H1 (cell line): ENCODE results near the gene SLC13A1. TPM values are rescaled to one million over a fixed set of nuclear protein-coding genes. Genes with fewer than 3 reads are reported as not detected.

ENCODE experiments used
- CTCF ChIA-PET: fragments of 300-600 bp; sonication (Branson Sonifier 250); formaldehyde crosslinking; loops from one replicate; lab custom pipeline; 2021; ENCODE audit not compliant: partially characterized antibody; lab: Charles Lee
- POLR2A ChIA-PET: fragments of 300-600 bp; sonication (Branson Sonifier 250); formaldehyde crosslinking; loops from one replicate; lab custom pipeline; 2021; ENCODE audit warnings: inconsistent platforms; ENCODE audit not compliant: partially characterized antibody; lab: Charles Lee
- DNase-seq, 2 experiments: peaks; one replicate each; pipeline versions ENCODE4 v3.0.0 to v3.0.0-alpha.2; 2010 to 2022; ENCODE audit warnings: low spot score in 2 of 2, low read depth in 1 of 2, mixed read lengths in 1 of 2
- FAIRE-seq: peaks from 2 replicates; lab custom pipeline; 2011; peaks lifted over from hg19 to GRCh38; lab: Jason Lieb, UNC
- H2AFZ ChIP-seq: 2 replicates; pipeline ENCODE4 v1.8.1; 2012; ENCODE audit warnings: low read length, inconsistent platforms
- H2AK5ac ChIP-seq: 2 replicates; pipeline ENCODE4 v1.6.1; 2013; ENCODE audit warnings: low read depth, low read length
- H2BK120ac ChIP-seq: replicated peaks from 2 replicates; pipeline ENCODE3; 2013; ENCODE audit warnings: low read depth, low read length, inconsistent platforms
- H2BK12ac ChIP-seq: 2 replicates; pipeline ENCODE4 v1.6.1; 2013; ENCODE audit warnings: low read depth, low read length
- H2BK15ac ChIP-seq: 2 replicates; pipeline ENCODE4 v1.6.1; 2013; ENCODE audit warnings: low read length
- H2BK20ac ChIP-seq: 2 replicates; pipeline ENCODE4 v1.6.1; 2013; ENCODE audit warnings: low read length
- H2BK5ac ChIP-seq: 2 replicates; pipeline ENCODE4 v1.6.1; 2013; ENCODE audit warnings: low read depth, low read length
- H3K14ac ChIP-seq: 2 replicates; pipeline ENCODE4 v1.6.1; 2013; ENCODE audit warnings: inconsistent platforms; ENCODE audit not compliant: insufficient read length
- H3K18ac ChIP-seq: 2 replicates; pipeline ENCODE4 v1.6.1; 2013; ENCODE audit warnings: low read length; ENCODE audit errors: extremely low read depth
- H3K23ac ChIP-seq: 2 replicates; pipeline ENCODE4 v1.6.1; 2013; ENCODE audit warnings: inconsistent platforms; ENCODE audit not compliant: insufficient read length
- H3K23me2 ChIP-seq: 2 replicates; pipeline ENCODE4 v1.6.1; 2013; ENCODE audit warnings: low read depth, low read length
- H3K27ac ChIP-seq: 2 replicates; pipeline ENCODE4 v1.6.1; 2011; ENCODE audit warnings: low read depth, low read length, inconsistent platforms
- H3K27me3 ChIP-seq, 4 experiments: replicated peaks in 1 of 4; 1 replicate in 1 of 4; 2 replicates in 3 of 4; pipeline versions ENCODE4 v1.6.1 to v1.8.1; 2011 to 2013; ENCODE audit warnings: low read length in 3 of 4, mild to moderate bottlenecking in 3 of 4, inconsistent platforms in 2 of 4, mixed read lengths in 2 of 4, moderate library complexity in 1 of 4; ENCODE audit not compliant: control insufficient read depth in 3 of 4, insufficient read depth in 3 of 4; ENCODE audit errors: extremely low read depth in 1 of 4
- H3K36me3 ChIP-seq, 4 experiments: 2 replicates each; pipeline versions ENCODE4 v1.6.1 to v1.8.1; 2011 to 2013; ENCODE audit warnings: mild to moderate bottlenecking in 4 of 4, low read length in 3 of 4, moderate library complexity in 2 of 4, control low read depth in 1 of 4, inconsistent platforms in 1 of 4; ENCODE audit not compliant: insufficient read depth in 4 of 4, control insufficient read depth in 2 of 4
- H3K4ac ChIP-seq: replicated peaks from 2 replicates; pipeline ENCODE3; 2013; ENCODE audit warnings: low read length, low read depth, mixed read lengths, inconsistent platforms; ENCODE audit not compliant: insufficient read length
- H3K4me1 ChIP-seq, 4 experiments: replicated peaks in 1 of 4; 1 replicate in 1 of 4; 2 replicates in 3 of 4; pipeline versions ENCODE4 v1.6.1 to v1.8.1; 2011 to 2013; ENCODE audit warnings: low read length in 3 of 4, inconsistent platforms in 2 of 4, mixed read lengths in 1 of 4; ENCODE audit not compliant: insufficient read depth in 4 of 4, control insufficient read depth in 3 of 4
- H3K4me2 ChIP-seq, 2 experiments: 2 replicates each; pipeline versions ENCODE4 v1.6.1 to v1.8.1; 2011 to 2013; ENCODE audit warnings: low read depth in 2 of 2, low read length in 2 of 2, control low read depth in 1 of 2, inconsistent platforms in 1 of 2, mild to moderate bottlenecking in 1 of 2; ENCODE audit not compliant: insufficient read depth in 1 of 2
- H3K4me3 ChIP-seq, 4 experiments: fragments of 200-600, 300-600 bp in 1 of 4; sonication (generic), shearing (Covaris generic), sonication (Bioruptor Twin) in 1 of 4; 2 replicates each; pipeline versions ENCODE4 v1.5.1 to v1.8.1; 2011 to 2016; ENCODE audit warnings: low read length in 4 of 4, low read depth in 3 of 4, control low read depth in 2 of 4, inconsistent platforms in 2 of 4, mild to moderate bottlenecking in 2 of 4, mixed read lengths in 1 of 4, moderate library complexity in 1 of 4; ENCODE audit not compliant: insufficient read depth in 2 of 4; ENCODE audit errors: extremely low read depth in 1 of 4
- H3K56ac ChIP-seq: replicated peaks from 2 replicates; pipeline ENCODE3; 2013; ENCODE audit warnings: low read depth, mild to moderate bottlenecking, mixed read lengths, low read length, inconsistent platforms; ENCODE audit not compliant: insufficient read length
- H3K79me1 ChIP-seq: 2 replicates; pipeline ENCODE4 v1.6.1; 2013; ENCODE audit warnings: low read depth, low read length, control low read depth
- H3K79me2 ChIP-seq, 2 experiments: 2 replicates each; pipeline versions ENCODE4 v1.6.1 to v1.8.1; 2012 to 2013; ENCODE audit warnings: low read length in 2 of 2, mild to moderate bottlenecking in 2 of 2, inconsistent platforms in 1 of 2; ENCODE audit not compliant: insufficient read depth in 2 of 2, control insufficient read depth in 1 of 2
- H3K9ac ChIP-seq, 4 experiments: replicated peaks in 1 of 4; 1 replicate in 1 of 4; 2 replicates in 3 of 4; pipeline versions ENCODE4 v1.6.1 to v1.8.1; 2011 to 2013; ENCODE audit warnings: low read depth in 3 of 4, low read length in 3 of 4, control low read depth in 2 of 4, mild to moderate bottlenecking in 2 of 4, moderate library complexity in 2 of 4, inconsistent platforms in 1 of 4; ENCODE audit errors: extremely low read depth in 1 of 4
- H3K9me3 ChIP-seq, 2 experiments: 2 replicates each; pipeline versions ENCODE4 v1.6.1 to v1.8.1; 2012 to 2013; ENCODE audit warnings: mild to moderate bottlenecking in 2 of 2, moderate library complexity in 2 of 2, control low read depth in 1 of 2, inconsistent platforms in 1 of 2, low read depth in 1 of 2, low read length in 1 of 2, mixed read lengths in 1 of 2; ENCODE audit not compliant: insufficient read depth in 2 of 2
- H4K20me1 ChIP-seq, 2 experiments: replicated peaks in 1 of 2; 2 replicates each; pipeline versions ENCODE3 to v1.8.1; 2011 to 2013; ENCODE audit warnings: inconsistent platforms in 2 of 2, low read length in 2 of 2, mild to moderate bottlenecking in 1 of 2; ENCODE audit not compliant: insufficient read depth in 2 of 2, control insufficient read depth in 1 of 2
- H4K5ac ChIP-seq: 2 replicates; pipeline ENCODE4 v1.6.1; 2013; ENCODE audit warnings: low read length, low read depth, mixed read lengths, inconsistent platforms; ENCODE audit not compliant: insufficient read length
- H4K8ac ChIP-seq: 2 replicates; pipeline ENCODE4 v1.8.0; 2013; ENCODE audit warnings: mild to moderate bottlenecking, moderate library complexity, low read length, inconsistent platforms; ENCODE audit not compliant: insufficient read depth; ENCODE audit errors: extremely low read depth
- H4K91ac ChIP-seq: replicated peaks from 2 replicates; pipeline ENCODE3; 2013; ENCODE audit warnings: low read length, mixed read lengths, inconsistent platforms; ENCODE audit not compliant: insufficient read length
- ASH2L ChIP-seq: fragments of 200-600, 300-600 bp; sonication (generic); IDR thresholded peaks from one replicate; pipeline ENCODE4 v1.7.1; 2017; ENCODE audit warnings: low read length
- CBX5 ChIP-seq: fragments of 300-800, 300-1000 bp; sonication (generic); IDR thresholded peaks from 2 replicates; pipeline ENCODE4 v1.7.1; 2016; ENCODE audit warnings: antibody characterized with exemption, low read length, low read depth
- CHD1 ChIP-seq: IDR thresholded peaks from 2 replicates; pipeline ENCODE4 v1.6.1; 2012; ENCODE audit warnings: low read depth, low read length, improper control_type of control experiment
- CREB1 ChIP-seq: IDR thresholded peaks from 2 replicates; pipeline ENCODE4 v1.6.1; 2012; ENCODE audit warnings: inconsistent platforms
- E2F6 ChIP-seq: IDR thresholded peaks from 2 replicates; pipeline ENCODE4 v1.6.1; 2012; ENCODE audit warnings: inconsistent platforms
- HDAC6 ChIP-seq: IDR thresholded peaks from one replicate; pipeline ENCODE4 v1.7.1; 2012; ENCODE audit warnings: low read depth, mild to moderate bottlenecking, inconsistent platforms, low read length, moderate library complexity
- JUN ChIP-seq: IDR thresholded peaks from 2 replicates; pipeline ENCODE4 v1.6.1; 2011; ENCODE audit warnings: low read depth, mild to moderate bottlenecking, improper control_type of control experiment, low read length
- JUND ChIP-seq: IDR thresholded peaks from 2 replicates; pipeline ENCODE4 v1.6.1; 2011; ENCODE audit warnings: mild to moderate bottlenecking, improper control_type of control experiment, low read length
- KDM4A ChIP-seq: IDR thresholded peaks from one replicate; pipeline ENCODE4 v1.7.1; 2012; ENCODE audit warnings: low read depth, mild to moderate bottlenecking, moderate library complexity, low read length, inconsistent platforms; ENCODE audit not compliant: severe bottlenecking
- MAFK ChIP-seq: IDR thresholded peaks from 2 replicates; pipeline ENCODE4 v1.6.1; 2012; ENCODE audit warnings: low read depth, mild to moderate bottlenecking, improper control_type of control experiment, low read length
- NANOG ChIP-seq: IDR thresholded peaks from 2 replicates; pipeline ENCODE4 v1.6.1; 2011; ENCODE audit warnings: low read length, low read depth, mild to moderate bottlenecking, inconsistent platforms; ENCODE audit not compliant: insufficient read depth, poor library complexity, severe bottlenecking
- POLR2A ChIP-seq, 2 experiments: IDR thresholded peaks; 1 replicate in 1 of 2; 2 replicates in 1 of 2; pipeline ENCODE4 v1.6.1; 2011; ENCODE audit warnings: low read depth in 2 of 2, low read length in 2 of 2, mild to moderate bottlenecking in 2 of 2; ENCODE audit errors: control extremely low read depth in 1 of 2
- RFX5 ChIP-seq: IDR thresholded peaks from 2 replicates; pipeline ENCODE4 v1.6.1; 2011; ENCODE audit warnings: low read depth, low read length, improper control_type of control experiment, borderline replicate concordance
- SIRT6 ChIP-seq: IDR thresholded peaks from one replicate; pipeline ENCODE4 v1.7.1; 2012; ENCODE audit warnings: low read length, inconsistent platforms
- SUZ12 ChIP-seq: fragments of 200-600 bp; sonication (generic); IDR thresholded peaks from 2 replicates; pipeline ENCODE4 v1.6.1; 2012; ENCODE audit warnings: mild to moderate bottlenecking, inconsistent platforms, low read length, moderate library complexity, mixed read lengths
- TBP ChIP-seq: IDR thresholded peaks from 2 replicates; pipeline ENCODE4 v1.6.1; 2011; ENCODE audit warnings: low read depth, low read length, improper control_type of control experiment
- WGBS, 2 experiments: shearing (Covaris generic) in 1 of 2; methylation state at CpG; one replicate each; pipeline versions ENCODE4 v1.1.6 to v1.1.7; 2013 to 2015; ENCODE audit warnings: low lambda C conversion rate in 2 of 2, mixed read lengths in 2 of 2, inconsistent platforms in 1 of 2, low coverage in 1 of 2, missing lambda C conversion rate in 1 of 2; ENCODE audit not compliant: insufficient replicate concordance in 2 of 2, insufficient coverage in 1 of 2, insufficient read length in 1 of 2; ENCODE audit errors: extremely low coverage in 1 of 2, missing lambda C conversion rate in 1 of 2; 5-methylcytosine and 5-hydroxymethylcytosine counted together
- polyA plus RNA-seq, 7 experiments: library from polyadenylated mRNA; depleted of rRNA in 3 of 7; stranded (reverse) in 5 of 7; unstranded in 2 of 7; fragments of >200 nt in 5 of 7; fragments of 200-250 nt in 2 of 7; gene quantifications; 1 replicate in 5 of 7; 2 replicates in 1 of 7; 4 replicates in 1 of 7; pipeline versions ENCODE4 v1.2.1 to v1.2.3, GENCODE V29; 2011 to 2013; ENCODE audit warnings: missing spikeins in 2 of 7, mixed read lengths in 2 of 7
- total RNA-seq: library from RNA; stranded (reverse); fragmentation: NEBNext Ultra II Directional; extraction: Animal tissue kit (Norgen Biotek cat#: 25700); gene quantifications from 2 replicates; pipeline ENCODE4 v1.2.1, GENCODE V29; 2021

Gene SLC13A1
- total and polyA plus RNA-seq, 2 of the 8 experiments (the other 6 are each of a cell fraction or from before 2014, with no cell fraction given): not detected

GRCh38 chr7:123201901-123202300, 2.1 kb upstream of the SLC13A1 start:
- H3K79me2 ChIP-seq: no peaks in the 10 kb centered on the region
- no peaks in the 10 kb centered on the region for H3K79me1 ChIP-seq
- no peak overlapping the region for H4K91ac ChIP-seq
- H3K36me3 ChIP-seq: no peaks in the 10 kb centered on the region
- H3K23ac ChIP-seq: no peak overlapping the region
- no peak overlapping the region for H2BK120ac ChIP-seq
- no peak overlapping the region for H2BK5ac ChIP-seq
- CTCF ChIA-PET: interaction anchor here (1.0 kb wide), 1 partner anchor 166 kb away, joined by 3 read pairs; no protein-coding TSS in a partner anchor
- FAIRE-seq: no peak
- H3K9me3 ChIP-seq: no peaks in the 10 kb centered on the region
- H2BK12ac ChIP-seq: no peak overlapping the region
- 61% methylated on average over 3 of the region's 3 CpGs; no CpG with 5 or more reads in 1 of the 2 experiments for WGBS, 2 experiments
- no peak overlapping the region for H4K8ac ChIP-seq
- POLR2A ChIA-PET: no interaction called here
- no peak overlapping the region for H4K5ac ChIP-seq
- H3K9ac ChIP-seq: no peak overlapping the region
- H2BK15ac ChIP-seq: no peak overlapping the region
- no peak overlapping the region for H2AFZ ChIP-seq
- H3K27ac ChIP-seq: no peak overlapping the region
- H3K18ac ChIP-seq: no peak overlapping the region
- H2BK20ac ChIP-seq: no peak overlapping the region
- H3K23me2 ChIP-seq: no peaks in the 10 kb centered on the region
- no peaks in the 10 kb centered on the region for H4K20me1 ChIP-seq
- no peak overlapping the region for H3K4me2 ChIP-seq
- no peak overlapping the region for H3K14ac ChIP-seq
- no peak overlapping the region for H3K4me3 ChIP-seq
- H2AK5ac ChIP-seq: no peak overlapping the region
- H3K27me3 ChIP-seq: no peaks in the 10 kb centered on the region
- H3K56ac ChIP-seq: no peak overlapping the region
- H3K4ac ChIP-seq: no peak overlapping the region
- DNase-seq: no peak
- H3K4me1 ChIP-seq: no peaks in the 10 kb centered on the region
- TF ChIP-seq POLR2A (IDR thresholded peaks at IDR 0.05; ENCODE audit: control extremely low read depth in 1 of 2, low read depth in 2 of 2, low read length in 2 of 2) (no peak), TBP (no peak), E2F6 (no peak), JUND (no peak), ASH2L (no peak), CREB1 (no peak), RFX5 (no peak), CHD1 (no peak), SIRT6 (no peak), KDM4A (no peak), JUN (no peak), SUZ12 (no peak), HDAC6 (no peak), MAFK (no peak), CBX5 (no peak), NANOG (no peak)
